Muscle of back (tissue), 11 donors: Measurements from ENCODE around the gene SC5D. TPM values are rescaled to one million over a fixed set of nuclear protein-coding genes. Genes with fewer than 3 reads are reported as not detected.

Source experiments
- DNase-seq, 3 donors: peaks; one replicate each; pipeline versions ENCODE4 v3.0.0 to v3.0.0-alpha.2; 2013
- polyA plus RNA-seq, 10 donors: library from polyadenylated mRNA; unstranded; fragments of 120-200 nt; gene quantifications; one replicate each; pipeline ENCODE4 v1.2.1, GENCODE V29; 2013; ENCODE audit not compliant: insufficient read length in 10 of 10

SC5D gene
- polyA plus RNA-seq, 10 donors: 25.0 to 48.9 (median 34.6) TPM

GRCh38 chr11:121282886-121283502 is 9.6 kb upstream of the SC5D start:
- DNase-seq: no peak

DNA sequence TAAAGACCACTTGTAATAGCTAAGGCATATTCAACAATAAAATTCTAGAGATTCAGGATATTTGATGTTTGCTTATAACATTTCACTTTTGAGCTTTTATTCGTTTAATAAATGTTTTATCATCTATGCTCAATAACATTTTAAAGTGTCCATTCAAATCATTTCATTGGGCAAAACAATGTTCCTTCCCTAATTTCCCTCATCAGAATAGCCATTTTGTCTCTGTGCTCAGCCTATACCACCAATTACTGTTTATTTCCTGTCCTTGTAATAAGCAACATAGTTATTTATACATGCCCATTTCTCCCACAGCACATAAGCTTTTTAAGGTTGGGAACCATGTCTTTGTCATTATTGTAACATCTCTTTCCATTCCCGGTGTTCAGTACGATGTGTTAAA is 1.3 kb upstream of the SC5D start:
- DNase-seq: no peak

DNA sequence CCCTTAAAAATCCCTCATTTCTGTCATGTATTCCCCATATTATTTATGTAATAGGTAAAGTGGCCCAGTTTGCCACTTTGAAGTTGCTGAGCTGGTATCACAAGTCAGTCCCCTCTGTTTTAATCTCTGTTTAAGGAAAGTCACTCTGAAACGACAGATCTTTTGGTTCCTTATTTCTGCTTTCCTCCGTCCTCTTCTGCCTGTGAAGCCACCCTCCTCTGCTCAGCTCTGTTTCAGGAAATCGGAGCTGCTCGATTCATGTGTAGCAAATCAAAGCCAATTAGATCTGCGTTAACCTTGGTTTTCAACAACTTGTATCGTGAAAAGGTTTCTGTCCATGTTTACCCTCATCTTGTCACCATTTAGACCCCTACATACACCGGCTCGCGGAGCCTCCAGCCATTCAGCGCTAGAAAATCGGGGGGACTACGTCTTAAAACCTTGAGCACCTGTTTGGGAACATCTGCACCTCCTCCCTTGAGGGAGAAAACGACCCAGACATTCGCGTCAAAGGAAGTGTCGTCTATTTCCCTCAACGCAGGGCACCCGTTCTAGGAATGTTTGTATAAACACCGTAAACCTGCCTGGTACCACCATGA is 576 bp upstream of the SC5D start:
- DNase-seq: peak in 1 of 3 donors; percentile 1

DNA sequence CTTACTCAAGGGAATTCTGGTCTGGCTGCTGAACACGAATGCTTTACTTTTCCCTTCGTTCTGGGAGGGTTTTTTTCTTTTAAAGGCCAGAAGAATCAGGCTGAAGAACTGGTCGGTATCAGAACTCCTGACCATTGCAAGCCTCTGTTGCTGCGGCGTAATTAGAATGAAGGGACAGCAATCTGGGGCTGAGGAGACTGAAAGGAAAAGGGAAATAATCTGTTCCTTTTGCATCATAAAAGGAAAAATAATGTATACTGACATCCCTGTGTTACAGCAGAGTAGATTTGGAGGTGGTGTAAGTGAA is 670 bp downstream of the SC5D start:
- no peak for DNase-seq

DNA sequence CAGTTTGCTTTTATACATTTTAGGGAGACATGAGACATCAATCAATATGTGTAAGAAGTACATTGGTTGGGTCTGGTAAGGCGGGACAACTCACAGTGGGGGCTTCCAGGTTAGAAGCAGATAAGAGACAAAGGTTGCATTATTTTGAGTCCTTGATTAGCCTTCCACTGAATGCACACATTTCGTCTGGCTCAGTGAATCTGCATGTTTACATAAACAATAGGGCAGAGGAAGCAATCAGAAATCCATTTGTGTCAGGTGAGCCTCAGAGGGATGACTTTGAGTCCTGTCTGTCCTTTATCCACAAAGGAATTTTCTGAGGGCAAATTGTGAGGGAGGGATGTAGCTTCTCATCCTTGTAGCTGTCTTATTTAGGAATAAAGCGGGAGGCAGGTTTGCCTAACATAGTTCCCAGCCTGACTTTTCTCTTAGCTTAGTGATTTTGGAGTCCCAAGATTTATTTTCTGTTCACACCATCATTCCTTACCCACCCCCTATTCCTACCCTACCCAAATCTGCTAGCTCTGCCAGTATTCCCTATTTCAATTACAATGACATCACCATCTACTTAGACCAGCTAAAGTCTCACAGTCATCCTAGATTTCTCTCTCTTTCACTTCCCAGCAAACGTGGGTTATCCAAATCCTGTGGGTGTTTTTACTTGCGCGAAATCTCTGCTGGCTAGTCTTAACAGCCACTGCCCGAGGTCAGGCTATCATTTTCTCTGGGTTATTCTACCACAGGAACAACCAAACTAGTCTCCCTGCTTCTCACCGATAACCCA is 2.9 kb downstream of the SC5D start:
- no peak for DNase-seq

DNA sequence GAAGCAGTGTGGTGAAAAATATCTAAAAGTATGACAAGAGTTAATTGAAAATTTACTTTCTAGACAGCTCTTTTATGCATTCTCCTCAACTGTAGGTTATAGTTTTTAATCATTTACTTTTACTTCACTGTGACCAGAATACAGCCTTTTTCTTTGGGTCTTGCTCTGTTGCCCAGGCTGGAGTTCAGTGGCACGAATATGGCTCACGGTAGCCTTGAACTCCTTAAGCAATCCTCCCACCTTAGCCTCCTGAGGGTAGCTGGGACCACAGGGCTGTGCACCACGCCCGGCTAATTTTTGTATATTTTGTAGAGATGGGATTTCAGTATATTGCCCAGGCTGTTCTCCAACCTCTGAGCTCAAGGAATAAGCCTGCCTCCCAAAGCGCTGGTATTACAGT is 5.3 kb downstream of the SC5D start:
- DNase-seq: no peak

DNA sequence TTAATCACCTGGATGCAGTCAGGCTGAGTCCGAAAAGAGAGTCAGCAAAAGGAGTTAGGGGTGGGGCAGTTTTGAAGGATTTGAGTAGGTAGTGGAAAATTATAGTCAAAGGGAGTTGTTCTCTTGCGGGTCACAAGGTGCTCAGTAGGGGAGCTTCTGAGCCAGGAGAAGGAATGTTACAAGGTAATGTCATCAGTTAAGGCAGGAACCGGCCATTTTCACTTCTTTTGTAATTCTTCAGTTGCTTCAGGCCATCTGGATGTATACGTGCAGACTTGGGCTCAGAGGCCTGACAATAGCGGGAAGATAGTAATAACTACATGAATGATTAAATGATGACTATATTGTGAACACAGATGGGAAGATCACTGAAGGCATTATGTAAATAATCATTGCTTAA is 6.2 kb downstream of the SC5D start:
- DNase-seq: no peak

DNA sequence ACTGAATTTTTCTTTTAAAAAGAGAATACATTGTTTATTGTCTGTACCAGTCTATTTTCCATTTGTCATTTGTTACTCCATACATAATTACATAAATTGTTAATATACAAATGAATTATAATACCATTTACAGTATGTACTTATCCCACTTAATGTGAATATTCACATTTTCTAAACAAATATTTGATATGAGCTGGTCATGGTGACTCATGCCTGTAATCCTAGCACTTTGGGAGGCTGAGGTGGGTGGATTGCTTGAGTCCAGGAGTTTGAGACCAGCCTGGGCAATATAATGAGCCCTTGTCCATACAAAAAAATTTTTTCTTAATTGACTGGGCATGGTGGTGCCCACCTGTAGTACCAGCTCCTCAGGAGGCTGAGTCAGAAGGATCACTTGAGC is 6.8 kb downstream of the SC5D start:
- no peak for DNase-seq

DNA sequence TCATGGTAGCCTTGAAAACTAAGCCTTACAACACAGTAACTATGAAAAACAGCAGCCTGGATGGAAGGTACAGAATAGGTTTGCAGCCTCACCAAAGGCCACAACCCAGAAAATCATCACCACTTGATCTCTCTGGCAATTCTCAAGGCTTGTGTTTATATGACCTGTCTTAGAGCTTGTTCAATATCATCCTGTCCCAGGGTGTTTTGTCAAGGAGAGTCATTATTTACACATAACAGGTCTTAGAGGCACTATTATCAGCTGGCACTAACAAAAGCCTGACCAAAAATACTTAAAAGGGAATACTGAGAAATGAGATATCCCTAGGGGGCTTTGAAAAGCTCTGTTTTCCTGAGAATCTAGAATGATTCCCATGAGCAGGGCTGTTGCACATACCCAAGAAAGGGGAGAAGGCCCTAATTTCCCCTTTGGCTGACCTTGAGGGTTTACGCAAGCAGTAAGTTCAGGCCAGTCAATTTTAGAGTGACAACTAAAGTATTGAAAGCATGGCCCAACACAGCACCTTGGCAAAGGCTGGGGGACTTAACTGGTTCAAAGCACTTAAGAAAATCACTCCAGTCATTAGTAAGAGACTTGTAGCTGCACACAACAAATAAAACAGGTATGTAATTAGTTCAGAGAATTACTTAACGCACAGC is 7.9 kb downstream of the SC5D start:
- DNase-seq: no peak

DNA sequence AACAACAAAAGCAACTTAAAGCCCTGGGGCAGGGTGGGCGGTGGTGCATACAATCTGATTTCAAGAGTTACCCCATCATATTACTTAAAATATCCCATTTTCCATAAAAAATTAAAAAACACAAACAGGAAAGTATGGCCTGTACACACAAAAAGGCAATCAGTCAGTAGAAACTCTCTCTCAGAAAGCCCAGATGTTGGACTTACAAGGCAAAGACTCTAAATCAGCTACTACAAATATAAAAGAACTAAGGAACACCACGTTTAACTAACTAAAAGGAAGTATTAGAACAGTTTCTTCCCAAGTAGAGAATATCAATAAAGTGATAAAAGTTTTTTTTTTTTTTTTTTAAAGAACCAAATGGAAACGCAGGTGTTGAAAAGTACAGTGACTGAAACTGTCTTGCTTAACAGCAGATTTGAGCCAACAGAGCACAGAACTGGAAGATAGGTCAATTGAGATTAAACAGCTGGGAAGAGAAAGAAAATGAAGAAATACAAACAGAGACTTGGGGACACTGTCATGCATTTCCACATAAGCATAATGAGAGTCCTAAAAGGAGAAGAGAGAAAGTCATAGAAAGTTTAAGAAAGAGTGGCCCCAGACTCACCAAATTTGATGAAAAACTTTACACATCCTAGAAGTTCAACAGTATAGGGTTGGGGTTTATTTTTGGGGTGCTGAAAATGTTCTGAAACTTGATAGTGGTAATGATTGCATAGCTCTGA is 8.6 kb downstream of the SC5D start:
- DNase-seq: peak in 1 of 3 donors; percentile 9

DNA sequence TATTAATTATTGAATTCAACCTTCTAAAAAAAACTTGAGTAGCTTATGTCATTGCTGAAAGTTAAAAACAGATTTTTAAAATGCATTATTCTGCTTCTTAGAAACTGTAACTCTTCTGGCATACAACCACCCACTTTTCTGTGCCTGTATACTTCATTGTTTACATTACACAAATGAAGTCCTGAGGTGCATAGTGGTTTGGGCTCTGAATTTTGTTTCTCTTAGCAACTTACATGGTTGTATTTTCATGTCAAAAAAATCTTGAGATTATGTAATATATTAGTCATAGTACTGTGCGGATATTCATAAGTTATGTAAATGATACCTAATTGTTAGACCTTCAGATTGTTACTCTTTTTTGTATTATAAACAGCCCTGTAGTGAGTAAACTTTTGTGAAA is 12.2 kb downstream of the SC5D start:
- DNase-seq: no peak

DNA sequence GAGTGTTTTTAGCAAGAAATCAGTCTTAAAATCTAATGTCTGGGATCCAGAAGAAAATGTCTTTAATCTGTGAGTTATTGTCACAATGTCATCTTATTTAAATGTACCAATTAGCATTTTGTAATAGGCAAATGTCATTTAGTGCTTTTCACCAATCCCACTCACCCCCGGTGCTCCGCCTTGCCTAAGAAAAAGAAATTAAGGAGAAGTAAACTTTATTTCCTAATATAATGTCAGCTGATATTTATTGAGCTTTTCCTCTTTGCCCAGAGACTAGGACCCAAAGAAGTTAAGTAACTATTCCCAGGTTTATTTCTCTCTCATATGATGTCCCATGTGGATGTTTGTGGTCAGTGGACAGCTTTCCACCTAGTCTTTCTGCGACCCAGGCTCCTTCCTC is 16.2 kb downstream of the SC5D start:
- DNase-seq: no peak

DNA sequence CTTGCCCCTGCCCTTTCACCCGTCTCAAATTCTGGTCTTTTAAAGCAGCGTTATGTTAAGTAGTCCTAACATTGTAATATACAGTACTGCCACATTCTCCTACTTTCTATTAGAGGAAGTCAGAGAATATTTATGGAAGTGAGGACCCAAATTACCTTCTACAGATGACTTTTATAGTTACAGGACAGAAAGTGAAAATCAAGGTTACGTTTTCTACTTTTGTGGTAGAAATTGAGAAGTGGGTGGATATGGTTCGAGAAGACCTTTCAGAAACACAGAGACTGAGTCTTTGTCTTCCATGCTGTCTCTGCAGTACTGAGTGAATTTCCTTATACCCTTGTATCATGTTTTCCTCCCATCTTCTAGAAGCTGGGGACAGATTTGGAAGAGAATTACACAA is 17.1 kb downstream of the SC5D start:
- DNase-seq: no peak

DNA sequence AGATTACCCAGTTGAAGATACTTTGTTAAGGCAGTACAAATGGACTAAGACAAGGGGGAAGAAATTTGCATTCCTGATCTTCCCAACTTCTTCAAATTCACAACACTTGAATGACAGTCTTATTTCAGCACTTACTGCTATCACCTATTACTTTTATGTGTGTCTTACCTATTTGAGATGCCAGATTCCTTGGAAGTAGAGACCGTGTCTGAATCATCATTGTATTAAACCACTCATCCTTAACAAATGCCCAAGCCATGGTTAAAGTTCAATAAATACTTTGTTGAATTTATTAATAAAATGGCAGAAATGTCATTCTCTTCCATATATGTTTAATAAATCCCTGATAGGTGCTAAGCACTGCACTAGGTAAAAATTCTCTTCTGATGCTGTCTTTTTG is 18.3 kb downstream of the SC5D start:
- DNase-seq: no peak

DNA sequence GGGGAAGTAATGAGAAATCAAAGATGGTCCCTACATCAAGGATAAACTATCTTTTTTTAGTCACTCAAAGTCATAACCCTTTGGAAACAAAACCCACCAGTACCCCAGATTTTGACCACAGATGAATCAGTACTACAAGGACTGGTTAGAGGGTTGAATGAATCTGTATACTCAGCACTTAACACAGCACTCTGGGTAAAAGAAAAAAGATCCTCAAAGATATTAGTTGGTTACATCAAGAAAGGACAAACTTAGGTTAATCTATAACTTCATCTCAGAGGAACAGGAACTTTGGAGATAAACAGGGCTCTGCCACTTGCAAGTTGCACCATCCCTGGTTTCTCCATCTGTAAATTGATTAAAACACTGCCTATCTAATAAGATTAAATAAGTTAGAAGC is 18.8 kb downstream of the SC5D start:
- DNase-seq: no peak

DNA sequence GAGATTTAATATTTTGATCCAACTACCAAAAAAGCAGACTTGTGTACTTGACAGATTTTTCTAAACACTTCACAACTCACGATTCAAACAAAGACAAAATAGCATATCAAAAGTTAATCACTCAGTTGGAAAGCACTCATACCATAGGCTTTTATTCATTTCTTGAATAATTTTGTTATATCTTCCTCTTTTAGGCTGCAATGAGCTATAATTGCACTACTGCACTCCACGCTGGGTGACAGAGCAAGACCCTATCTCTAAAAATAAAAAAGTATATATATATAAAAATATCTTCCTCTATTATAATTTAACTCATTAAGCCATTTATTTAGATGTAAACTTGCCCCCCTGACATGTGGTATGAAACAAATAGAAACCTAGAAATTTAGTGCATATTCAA is 19.9 kb downstream of the SC5D start:
- DNase-seq: no peak

DNA sequence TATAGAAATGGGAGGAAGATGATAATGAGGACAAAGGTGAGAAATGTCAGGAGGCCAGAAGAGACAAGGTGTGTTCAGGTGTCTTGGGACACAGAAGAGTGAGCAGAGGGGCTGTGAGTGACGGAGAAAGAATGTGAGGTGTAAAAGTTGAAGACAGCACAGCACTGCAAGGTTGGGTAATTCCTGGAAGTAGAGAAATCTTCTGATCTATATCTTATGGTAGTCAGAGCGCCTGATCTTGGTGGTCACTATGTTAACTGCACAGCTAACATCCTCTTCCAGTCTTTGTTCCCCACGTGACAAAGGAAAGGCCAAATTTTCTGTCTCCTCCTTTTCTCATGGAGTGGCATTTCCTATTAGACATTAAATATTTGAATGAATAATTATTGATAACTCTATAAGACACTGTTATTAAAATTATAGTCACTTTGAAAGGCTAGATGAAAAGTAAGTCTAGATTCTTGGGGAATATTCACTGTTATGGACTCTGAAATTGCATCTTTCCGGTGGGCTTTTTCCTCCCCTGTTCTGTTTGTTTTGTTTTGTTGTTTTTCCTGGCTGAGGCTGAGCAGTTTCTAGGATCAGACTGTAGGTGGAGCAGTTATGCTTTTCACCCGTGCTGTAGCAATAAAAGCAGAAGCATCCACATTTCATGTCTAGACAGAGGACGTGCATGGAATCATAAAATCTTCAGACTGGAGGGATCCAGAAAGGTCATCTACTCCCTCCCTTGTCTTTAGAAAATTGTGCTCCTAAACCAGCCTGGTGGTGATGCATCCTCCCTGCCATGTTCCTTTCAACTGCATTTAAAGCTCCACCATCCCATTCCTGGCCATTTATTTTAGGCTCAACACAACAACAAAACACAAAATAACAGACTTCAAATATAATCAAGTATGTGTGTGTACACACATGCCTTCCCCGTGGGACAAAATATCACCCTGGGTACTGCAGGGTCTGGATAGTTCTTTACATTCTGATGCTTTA is 26.6 kb downstream of the SC5D start:
- DNase-seq: peak; percentile 44 to 76 (median 55)

DNA sequence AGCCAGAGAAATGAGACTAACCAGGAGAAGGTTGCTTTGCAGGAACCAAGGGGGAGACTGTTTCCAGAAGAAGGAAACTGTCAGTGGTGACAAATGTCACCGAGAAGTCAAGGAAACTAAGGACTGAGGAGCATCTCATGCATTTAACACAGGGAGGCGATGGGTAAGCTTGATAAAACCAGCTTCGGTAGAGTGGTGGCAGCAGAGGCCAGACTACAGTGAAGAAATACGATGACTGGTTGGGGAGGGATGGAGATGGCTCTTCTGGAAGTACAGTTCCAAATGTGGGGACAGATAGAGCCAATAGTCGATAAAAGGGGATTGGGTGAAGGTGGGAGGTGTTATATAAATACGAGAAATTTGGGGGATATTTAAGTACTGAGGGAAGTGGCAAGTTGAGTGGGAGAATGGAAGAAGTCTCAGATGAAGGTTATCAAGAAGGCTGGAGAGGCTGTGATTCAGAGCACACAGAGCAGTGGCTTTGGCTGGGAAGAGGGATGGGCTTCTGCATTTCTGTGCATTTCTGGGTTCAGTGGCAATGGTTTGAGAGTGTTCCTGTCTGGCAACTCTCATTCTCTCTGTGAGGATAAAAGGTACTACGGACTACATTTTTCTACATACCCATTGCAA is 29.2 kb downstream of the SC5D start:
- peak in 2 of 3 donors; percentile 36 to 60 for DNase-seq

DNA sequence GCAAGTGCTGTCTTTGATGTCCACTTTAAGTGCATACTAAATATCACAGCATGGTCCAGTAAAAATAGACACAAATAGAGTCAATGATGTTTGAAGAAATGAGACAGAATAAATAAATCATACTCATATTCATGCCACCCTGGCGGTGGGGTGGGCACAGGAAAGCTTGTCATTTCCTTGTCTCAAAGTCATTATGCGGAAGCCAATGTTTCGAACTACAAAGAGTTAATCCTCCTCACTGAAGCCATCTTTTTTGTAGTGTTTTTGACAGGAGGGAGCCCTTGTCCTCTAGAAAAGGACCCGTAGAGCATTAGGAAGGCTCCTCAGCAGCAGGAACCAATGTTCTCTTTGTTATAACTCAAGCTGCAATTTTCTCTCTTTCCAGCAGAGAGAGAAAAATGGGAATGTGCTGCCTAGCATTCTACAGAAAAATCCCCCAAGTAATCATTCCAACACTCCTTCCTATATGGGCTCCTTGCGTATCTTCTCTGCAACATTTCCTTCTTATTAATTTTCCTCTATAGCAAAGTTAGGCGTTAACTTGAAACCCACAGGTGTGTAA is 30.6 kb downstream of the SC5D start:
- DNase-seq: no peak

DNA sequence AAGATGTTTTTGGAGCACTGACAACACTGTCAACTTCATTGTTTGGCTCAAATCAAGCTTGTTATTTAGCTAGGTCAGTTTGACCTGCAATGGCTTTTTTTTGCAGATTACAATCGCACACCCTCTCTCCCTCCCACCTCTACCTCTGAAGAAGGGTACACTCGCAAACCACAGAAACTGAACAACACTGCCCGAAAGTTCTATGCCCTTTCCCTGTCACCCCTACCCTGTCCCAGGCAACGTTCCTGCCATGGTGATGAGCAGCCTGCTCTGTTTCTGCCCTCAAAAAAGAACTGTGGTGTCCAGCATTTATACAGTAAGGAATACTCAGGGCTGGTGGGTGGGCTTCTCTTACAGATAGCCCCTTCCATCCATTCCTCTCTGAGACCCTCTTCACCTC is 33.7 kb downstream of the SC5D start:
- DNase-seq: no peak
